WI38 (cell line): ENCODE data around the gene ADGRA1.

Source experiments
- H3K4me3 ChIP-seq: 2 replicates; pipeline ENCODE4 v1.5.1; 2011; ENCODE audit warnings: low read depth, mild to moderate bottlenecking, control low read depth, low read length
- TF ChIP-seq, protein P1 (sequence below): IDR thresholded peaks from 2 replicates; pipeline ENCODE4 v1.5.1; 2012; ENCODE audit warnings: low read depth, mild to moderate bottlenecking, control low read depth, low read length

Gene ADGRA1

DNA sequence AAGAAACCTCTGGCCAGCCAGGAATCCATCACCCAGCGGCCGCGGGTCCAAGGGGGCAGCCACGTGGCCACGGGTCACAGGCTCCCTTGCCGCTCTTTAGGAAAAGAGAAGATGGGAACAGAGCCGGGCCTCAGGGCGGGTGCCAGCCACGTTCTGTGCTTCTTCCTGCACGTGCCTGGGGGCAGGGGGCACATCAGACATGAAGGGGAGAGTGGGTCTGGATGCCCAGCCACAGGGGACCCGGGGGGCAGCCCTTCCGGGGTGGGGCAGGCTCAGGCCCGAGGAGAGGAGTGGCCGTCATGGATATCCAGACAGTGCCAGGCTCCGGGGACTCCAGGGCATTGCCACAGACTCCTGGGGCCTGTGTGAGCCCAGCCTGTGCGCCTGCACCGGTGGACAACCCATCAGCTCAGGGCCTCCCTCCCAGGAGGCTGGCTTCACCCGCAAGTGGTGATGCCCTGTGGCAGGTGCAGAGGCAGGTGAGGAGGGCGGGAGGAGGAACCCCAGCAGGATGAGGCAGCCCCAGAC lies 31.0 kb upstream of the ADGRA1 start:
- no peak overlapping the region for H3K4me3 ChIP-seq
- TF ChIP-seq, protein P1, sequence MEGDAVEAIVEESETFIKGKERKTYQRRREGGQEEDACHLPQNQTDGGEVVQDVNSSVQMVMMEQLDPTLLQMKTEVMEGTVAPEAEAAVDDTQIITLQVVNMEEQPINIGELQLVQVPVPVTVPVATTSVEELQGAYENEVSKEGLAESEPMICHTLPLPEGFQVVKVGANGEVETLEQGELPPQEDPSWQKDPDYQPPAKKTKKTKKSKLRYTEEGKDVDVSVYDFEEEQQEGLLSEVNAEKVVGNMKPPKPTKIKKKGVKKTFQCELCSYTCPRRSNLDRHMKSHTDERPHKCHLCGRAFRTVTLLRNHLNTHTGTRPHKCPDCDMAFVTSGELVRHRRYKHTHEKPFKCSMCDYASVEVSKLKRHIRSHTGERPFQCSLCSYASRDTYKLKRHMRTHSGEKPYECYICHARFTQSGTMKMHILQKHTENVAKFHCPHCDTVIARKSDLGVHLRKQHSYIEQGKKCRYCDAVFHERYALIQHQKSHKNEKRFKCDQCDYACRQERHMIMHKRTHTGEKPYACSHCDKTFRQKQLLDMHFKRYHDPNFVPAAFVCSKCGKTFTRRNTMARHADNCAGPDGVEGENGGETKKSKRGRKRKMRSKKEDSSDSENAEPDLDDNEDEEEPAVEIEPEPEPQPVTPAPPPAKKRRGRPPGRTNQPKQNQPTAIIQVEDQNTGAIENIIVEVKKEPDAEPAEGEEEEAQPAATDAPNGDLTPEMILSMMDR, result no peak

DNA sequence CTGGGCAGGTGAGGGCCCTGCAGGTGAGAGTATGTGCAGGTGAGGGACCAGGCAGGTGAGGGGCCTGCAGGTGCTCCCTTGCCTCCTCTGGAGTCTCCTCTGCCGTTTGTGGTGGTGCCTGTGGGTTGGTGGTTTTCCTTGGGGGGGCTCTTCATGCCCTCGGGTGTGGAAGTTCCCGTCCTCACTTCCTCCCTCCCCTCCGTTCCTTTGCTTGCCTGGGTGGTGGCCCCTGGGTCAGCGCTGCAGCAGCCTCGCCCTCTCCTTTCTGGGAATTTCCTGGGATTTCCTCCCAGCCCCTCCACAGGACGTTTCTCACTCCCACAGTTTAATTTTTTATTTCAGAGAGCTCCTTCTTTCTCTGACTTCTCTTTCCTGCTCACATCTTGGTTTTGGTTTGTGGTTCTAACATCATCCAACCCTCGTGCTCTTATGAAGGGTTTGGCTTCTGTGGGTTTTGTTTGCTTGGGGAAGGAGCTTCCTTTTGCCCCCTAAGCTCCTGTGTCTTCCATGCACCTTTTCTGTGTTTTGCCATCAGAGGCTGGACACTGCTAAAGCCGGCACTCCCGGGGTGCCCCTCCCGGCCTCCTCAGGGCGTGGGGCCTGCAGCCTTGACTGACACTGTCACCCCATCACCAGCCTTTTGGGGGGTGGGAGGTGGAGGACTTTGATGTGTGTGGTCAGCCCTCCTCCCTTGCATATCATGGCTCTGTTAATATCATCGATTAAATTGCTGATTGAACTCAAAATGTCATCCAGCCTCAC lies 29.2 kb upstream of the ADGRA1 start:
- no peak overlapping the region for H3K4me3 ChIP-seq

DNA sequence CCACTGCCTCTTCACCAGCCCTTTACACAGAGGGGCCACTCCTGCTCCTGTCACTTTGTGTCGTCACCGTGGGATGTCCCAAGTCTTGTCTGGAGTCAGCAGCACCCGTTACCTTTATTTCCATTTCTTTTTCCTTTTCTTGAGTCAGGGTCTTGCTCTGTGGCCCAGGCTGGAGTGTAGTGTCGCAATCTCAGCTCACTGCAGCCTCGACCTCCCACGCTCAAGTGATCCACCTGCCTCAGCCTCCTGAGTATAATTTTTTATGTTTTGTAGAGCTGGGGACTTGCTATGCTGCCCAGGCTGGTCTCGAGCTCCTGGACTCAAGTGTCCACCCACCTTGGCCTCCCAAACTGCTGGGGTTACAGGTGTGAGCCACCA lies 28.6 kb upstream of the ADGRA1 start:
- TF ChIP-seq, protein P1, result no peak
- no peak overlapping the region for H3K4me3 ChIP-seq

More for the DNA sequence above, 29.2 kb upstream of the ADGRA1 start:
- TF ChIP-seq, protein P1, result no peak

DNA sequence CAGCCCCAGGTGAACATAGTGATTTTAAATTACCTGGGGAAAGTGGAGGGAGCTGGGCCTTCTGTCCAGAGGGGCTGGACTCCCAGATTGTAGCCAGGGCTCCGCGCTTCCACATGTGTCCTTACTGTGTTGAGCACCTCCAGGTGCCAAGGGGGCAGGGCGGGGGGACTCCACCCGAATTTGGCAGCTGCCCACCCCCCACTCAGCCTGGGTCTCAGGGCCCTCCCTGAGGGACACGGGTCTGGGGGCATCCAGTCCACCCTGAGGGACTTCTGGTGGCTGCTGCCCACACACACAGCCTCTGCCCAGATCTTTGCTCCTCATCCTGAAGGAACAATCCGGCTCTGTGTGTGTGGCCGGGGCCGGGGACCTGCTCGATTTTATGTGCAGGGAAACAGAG lies 28.2 kb upstream of the ADGRA1 start:
- TF ChIP-seq, protein P1, result no peak
- no peak overlapping the region for H3K4me3 ChIP-seq

DNA sequence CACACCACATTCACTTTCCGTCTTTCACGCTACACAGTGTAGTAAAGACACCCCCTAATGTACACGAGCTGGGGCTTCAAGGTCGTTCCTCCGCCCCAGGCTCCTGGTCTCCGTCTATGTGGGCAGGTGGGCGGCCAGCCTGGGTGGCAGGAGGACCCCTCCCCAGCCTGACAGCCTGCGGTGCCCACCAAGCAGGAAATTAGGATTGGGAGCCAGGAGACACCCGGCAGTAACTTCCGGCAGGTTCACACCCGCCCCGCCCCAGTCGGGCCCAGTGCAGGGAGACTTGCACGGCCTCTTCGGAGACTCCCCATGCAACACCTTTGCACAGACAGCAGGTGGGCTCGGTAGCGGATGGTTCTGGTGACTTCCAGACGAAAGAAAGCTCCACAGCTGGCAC lies 27.7 kb upstream of the ADGRA1 start:
- H3K4me3 ChIP-seq, result no peak overlapping the region
- TF ChIP-seq, protein P1, result no peak

DNA sequence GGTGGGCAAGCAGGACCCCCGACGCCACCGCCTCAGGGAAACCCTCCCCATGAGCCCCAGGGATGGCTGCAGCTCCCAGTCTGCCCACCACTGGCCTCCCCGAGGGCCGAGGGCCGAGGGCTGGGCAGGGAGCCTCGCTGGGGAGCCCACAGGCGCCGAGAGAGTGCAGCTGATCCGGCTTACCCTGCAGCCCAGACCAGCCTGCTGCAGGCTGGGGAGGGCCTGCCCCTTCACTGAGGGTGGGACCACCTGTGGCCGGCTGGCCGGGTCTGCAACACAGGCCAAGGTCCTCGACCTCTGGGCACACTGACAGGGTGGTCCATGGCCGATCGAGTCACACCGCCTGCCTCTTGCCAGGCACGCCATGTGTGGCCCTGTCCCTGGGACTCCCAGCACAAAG lies 27.3 kb upstream of the ADGRA1 start:
- no peak overlapping the region for H3K4me3 ChIP-seq
- TF ChIP-seq, protein P1, result no peak

DNA sequence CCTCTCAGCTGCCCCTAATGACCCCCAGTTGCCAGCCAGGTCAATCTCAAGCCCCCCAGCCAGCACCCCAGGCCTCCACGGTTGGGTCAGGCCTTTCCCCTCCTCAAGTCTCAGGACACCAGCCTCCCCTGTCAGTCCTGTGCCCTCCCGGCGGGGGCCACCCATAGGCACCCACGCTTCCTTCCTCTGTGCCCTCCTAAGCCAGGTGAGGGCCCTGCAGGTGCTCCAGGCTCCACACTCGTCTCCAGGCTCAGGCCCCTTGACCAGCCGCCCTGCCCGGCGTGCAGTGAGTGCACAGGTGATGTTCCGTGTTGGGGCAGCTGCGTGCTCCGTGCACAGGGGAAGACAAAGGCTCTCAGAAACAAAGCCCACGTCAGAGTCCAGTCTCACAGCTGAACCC lies 26.8 kb upstream of the ADGRA1 start:
- H3K4me3 ChIP-seq, result no peak overlapping the region
- TF ChIP-seq, protein P1, result no peak
